HCT116 (cell line): ENCODE data around the gene ACOX3. TPM values are rescaled to one million over a fixed set of nuclear protein-coding genes. Genes with fewer than 3 reads are reported as not detected.

Experiments
- total RNA-seq: library from RNA; stranded (reverse); gene quantifications from one replicate; pipeline ENCODE4 v1.2.1, GENCODE V29; 2021; ENCODE audit not compliant: unreplicated experiment

Gene ACOX3
- total RNA-seq, 1 experiment from 2014 or later = 16.9 TPM

Other genes starting within 250 kb of the ACOX3 start
- gene SH3TC1, start 241.4 kb downstream of the ACOX3 start, total RNA-seq = 12.5 TPM
- not detected for gene HTRA3, start 171.0 kb downstream of the ACOX3 start, total RNA-seq
- gene TRMT44, start 54 bp upstream of the ACOX3 start, total RNA-seq = 25.8 TPM
- not detected for gene GPR78, start 139.7 kb upstream of the ACOX3 start, total RNA-seq
- gene CPZ, start 152.0 kb upstream of the ACOX3 start, total RNA-seq = not detected